Stimulated activated CD4-positive, alpha-beta T cell treated with anti-CD3 and anti-CD28 coated beads, Interleukin-2, amount 100 ng/mL, for 48 hours (primary cell): ENCODE results near the gene RECK.
"Not testable (repeated sequence)": the region's sequence is repeated elsewhere in the genome, so short reads cannot be mapped to it uniquely, and the experiment has no call there.

ENCODE experiments used
- DNase-seq, 2 donors: peaks; one replicate each; pipeline ENCODE4 v3.0.0-alpha.2; 2020

RECK gene

DNA sequence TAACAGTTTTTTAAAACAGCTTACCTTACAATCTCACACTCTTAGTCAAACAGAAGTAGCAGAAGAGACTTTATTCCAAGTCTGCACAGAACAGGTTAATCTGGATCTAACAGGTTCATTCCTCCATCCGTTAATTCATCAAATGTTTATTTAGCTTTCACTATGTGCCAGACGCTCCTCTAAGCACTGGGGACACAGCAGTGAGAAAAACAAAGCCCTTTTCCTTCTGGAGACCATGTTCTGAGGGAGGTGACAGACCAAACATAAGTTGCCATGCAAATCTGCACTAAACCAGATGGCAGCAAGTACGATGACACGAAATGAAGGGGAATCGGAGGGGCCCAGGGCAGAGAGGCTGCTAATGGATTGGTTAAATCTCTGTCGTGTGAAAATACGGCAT is 82.8 kb downstream of the RECK start:
- DNase-seq = no peak

DNA sequence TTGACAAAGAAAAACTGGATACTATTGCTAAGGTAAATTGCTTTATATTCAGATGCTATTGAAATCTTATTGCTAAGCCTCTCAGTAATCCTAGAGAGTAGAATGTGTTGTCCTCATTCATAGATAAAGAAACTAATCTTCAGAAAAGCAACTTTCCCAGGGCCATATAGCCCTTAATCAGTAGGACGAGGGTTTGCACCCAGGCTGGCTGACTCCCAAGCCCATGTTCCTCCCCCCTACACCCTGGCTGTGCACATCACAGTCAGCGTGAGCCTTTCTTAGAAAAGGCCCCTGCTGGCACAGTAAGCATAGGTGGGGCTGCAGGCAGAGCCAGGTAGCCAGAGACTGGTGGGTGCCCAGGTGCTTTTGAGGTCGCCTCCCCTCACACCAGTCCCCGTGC is 84.0 kb downstream of the RECK start:
- no peak for DNase-seq

DNA sequence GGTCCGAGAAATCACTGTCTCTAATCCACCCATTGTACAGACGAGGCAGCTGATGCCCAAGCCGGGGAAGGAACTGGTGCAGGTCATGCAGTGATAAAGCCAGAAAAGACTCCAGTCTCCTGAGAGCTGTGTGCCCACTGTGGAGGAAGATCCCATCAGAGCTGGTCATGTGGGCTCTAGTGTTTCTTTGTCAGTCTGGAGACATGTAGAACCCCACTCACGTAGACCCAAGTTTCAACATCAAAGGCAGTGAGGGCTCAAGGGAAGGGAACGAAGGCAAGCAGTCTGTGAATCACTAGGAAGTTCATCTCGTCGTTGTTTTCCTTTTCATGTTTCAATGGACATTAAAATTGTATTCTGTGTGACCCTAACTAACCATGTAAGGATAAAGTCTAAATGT is 85.3 kb downstream of the RECK start:
- DNase-seq = no peak

DNA sequence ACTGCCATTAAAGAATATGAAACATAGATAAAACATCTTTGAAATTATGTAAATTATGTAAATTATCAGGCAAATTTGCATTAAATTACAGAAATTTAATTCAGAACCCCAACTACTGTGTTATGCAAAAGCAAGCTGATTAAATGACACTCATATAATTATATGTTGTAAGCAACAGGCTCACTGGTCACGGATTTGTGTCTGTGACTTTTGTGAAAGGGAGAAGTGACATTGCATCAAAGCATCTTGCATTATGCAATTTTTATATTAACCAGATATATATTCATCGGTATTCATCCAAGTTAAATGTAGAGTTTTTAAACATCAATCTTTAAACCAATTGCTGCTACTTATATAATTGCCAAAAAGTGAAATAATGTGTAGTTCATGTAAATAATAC is 86.8 kb downstream of the RECK start:
- DNase-seq = no peak

DNA sequence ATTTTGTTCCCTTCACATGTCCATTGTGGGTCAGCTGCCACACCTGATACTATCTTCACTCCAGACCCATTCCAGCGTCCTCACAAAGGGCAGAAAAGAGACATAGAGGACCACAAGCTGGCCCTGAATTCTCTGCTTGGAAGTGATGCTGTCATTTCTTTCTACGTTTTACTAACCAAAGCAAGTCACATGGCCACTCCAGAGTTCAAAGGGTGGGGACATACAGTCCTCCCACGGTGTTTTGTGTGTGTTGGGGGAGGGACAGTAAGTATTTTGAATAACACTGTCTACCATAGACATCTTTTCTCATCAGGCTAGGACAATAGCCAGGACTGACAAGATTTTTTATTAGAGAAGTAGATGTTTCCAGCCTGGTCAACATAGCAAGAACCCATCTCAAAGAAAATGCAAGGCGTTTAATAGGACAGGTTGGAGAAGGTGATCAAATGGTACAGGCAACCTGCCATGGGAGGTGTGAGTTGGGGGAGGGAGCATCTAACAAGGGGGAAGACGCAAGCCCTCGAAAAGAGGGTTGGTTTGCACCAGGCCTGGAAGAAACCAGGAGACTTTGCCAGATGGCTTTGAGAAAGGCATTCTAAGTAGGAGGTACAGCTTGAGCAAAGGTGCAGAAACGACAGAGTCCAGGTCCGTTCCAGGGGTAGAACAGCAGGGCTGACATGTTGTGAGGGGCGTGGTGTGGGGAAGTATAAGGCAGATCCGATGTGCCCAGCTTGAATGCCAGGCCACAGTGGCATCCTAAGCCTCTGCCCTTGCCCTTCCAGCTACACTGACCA is 88.5 kb downstream of the RECK start:
- no peak for DNase-seq

DNA sequence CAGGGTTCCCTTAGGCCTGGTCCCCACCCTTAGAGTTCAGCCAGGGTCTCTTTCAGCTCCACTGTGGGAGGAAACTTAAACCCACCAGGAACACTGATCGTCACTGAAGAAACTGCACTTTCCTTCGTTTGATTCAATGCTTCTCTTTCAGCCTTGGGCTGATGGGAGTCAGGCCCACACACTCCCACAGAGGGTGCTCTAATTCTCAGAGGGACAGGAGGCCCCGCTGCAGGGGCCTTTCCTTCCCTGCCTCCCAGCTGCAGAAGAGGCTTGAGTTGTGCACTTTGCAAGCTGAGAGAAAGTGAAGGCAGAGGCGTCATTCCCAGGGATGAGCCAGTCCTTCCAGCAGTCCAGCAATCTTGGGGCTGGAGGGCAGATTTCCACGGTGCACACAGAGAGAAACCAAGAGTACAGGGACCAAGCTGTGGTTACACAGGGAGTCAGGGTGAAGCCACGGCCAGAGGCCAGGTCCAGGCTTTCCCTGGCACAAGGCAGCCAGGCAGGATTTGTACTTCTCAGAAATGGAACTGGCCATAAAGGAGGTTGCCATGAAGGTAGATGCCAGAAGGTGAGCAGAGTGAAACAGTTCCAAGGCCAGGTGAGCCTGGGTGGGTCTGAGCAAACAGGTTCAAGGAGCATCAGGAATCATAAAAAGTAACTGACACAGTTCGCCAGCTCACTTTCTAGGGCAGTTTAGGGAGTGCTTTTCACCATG is 89.5 kb downstream of the RECK start:
- no peak for DNase-seq

DNA sequence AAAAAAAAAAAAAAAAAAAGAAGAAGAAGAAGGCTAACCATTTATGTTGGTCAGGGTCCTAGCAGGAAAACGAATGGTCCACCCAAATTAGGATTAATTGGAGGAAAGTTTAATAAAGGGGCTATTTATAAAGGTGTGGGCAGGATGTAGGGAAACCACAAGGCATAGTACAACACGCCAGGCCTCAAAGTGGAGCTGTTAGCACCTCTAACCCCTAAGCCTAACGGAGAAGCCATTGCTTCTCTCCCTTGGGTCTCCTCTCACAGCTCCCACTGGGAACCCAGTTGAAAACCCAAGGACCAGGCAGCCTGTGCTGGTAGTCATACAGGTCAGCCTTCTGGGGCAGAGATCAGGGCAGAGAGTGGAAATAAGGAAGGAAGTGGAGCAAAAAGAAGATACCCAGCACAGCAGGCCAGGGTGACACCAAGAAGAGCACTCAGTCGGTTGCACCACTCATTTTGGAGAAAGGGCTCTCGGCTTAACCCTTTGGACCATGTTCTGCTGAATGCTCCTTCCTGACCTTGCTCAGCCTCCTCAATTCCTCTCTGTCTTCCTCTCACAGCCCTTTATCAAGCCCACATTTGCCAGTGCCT is 91.0 kb downstream of the RECK start:
- no peak for DNase-seq

DNA sequence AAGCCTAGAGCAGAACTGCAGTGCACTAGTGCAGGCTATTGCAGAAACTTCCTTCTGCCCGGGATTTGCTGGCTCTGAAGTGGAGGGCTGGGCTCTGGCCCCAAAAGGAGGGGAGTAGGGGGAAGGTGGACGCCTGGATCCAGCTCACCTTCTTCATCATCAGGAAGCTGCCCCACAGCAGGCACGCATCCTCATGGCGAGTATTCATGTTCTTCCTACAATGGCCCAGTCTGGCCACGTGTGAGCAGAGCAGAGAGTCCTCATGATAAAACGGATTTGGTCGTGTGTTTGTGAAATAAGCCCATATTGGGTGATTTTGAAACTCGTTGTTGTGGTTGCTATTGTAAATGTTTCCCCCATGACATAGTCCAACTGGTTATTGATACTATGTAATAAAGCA is 91.6 kb downstream of the RECK start:
- DNase-seq = no peak

DNA sequence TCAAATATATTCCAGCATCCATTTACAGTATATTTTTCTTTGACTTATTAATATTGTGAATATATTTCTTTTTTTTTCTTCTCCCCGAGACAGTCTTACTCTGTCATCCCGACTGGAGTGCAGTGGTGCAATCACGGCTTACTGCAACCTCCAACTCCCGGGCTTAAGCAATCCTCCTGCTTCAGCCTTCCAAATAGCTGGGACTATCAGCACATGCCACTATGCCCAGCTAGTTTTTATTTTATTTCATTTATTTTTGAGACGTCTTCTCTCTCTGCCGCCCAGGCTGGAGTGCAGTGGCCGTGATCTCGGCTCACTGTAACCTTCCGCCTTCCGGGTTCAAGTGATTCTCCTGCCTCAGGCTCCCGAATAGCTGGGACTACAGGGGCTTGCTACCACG is 92.4 kb downstream of the RECK start:
- no peak for DNase-seq

DNA sequence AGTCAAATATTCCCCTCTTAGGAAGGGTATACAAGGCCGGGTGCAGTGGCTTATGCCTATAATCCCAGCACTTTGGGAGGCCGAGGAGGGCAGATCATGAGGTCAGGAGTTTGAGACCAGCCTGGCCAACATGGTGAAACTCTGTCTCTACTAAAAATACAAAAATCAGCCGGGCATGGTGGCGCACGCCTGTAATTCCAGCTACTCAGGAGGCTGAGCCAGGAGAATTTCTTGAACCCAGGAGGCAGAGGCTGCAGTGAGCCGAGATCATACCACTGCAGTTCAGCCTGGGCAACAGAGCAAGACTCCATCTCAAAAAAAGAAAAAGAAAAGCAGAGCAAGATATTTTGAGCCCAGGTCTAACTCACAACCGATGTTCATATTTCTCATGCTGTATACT is 95.0 kb downstream of the RECK start:
- not testable (repeated sequence) for DNase-seq

DNA sequence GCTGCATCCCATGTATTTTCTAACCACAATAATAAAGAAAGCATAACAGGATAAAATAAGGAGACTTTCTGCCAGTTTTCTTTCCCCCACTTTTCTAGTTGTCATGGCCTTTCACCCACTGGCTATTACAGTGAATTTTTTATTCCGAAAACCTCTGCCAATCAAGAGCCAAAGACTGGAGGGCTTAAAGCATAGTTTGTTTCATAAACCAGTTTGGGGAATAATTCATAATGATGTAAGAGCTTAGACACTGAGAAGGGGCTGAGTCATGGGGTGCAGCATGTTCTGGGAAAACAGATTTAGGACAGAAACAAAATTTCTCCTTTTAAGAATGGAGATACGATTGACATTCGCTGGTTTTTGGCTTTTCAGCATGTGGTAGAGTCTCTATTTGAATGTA is 95.4 kb downstream of the RECK start:
- DNase-seq = no peak

DNA sequence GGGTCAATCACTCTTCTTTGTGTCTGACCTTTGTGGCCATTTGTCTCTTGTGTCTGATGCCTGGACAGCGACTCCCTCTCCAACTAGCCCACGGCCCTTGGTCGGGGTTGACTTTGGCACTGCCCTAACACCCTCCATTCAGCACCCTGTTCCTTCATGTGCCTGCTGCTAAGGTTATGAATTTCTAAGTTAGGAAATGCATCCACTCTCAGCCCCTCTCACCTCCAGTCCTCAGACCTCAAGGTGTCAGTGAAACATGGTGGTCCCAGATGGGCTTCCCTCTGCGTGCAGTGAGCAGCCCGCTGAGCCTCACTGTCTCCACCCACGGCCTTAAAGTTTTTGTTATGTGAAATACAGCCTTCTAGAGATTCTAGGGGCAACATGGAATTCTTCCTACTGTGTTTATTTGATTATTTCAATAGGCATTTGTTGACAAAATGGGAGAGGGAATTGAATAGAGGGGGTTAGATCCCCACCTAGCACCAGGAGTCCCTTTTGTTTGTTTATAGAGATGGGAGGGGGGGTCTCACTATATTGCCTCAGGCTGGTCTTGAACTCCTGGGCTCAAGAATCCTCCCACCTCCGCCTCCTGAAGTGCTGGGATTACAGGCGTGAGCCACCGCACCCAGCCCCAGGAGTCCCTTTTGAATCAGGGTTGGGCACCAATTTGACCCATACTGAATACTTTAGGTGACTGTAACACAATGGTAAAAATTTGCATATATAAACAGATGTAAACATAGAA is 98.2 kb downstream of the RECK start:
- no peak for DNase-seq

DNA sequence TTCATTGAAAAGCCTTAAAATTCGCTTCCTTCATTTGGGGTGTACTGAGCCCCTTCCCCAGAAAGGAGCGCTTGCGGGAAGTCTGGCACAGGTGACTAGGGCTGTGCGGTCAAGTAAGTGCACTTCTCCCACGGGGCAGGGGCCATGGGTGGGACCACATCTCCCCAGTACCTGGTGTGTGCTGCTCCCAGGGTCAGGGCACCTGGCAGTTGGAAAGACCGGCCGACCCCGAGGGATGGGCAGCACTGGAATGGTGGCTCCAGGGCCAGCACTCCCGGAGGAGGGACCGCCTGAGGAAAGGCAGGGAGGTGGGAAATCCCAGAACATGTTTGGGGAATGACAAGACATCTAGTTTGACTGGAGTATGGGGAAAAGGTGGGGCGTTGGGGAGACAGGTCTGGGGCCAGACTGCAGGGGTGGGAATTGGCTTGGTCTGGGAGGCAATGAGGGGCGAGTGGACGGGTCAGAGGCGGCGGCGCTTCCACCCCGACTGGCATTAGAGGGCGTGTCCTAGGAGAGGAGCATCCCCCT is 99.1 kb downstream of the RECK start:
- DNase-seq = no peak

DNA sequence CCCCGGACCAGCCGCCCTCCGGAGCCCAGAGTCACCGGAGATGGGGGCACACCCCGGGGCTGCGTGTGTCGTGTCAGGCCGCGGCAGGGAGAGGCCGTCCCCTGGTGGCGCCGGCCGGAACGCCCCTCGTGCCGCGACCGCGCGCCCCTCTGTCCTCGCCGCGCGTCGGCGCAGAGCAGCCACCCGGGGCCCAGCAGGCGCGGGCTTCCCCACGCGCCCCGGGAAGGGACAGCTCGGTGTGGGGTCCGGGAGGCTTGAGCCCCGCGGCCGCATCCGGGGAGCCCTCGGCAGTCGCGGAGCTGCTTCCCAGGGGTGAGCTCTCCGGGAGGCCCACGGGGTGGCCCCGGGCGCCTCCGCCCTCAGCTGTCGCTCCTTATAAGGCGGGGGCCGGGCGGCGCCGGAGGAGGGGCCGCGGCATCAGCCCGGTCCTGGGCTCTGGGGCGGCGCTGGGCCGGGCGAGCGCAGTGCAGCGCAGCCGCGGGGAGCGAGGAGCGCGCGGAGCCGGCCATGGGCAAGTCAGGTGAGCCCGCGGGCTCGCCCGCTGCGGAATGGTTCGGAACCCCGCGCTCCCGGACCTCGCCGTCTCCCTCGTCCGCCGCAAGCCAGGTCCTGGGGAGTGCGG is 99.7 kb downstream of the RECK start, which contains the start of gene GLIPR2:
TSS of gene GLIPR2 (plus strand) at position 462 of the 622 bp plus-strand sequence. CDS start at position 508, 46 bp downstream.
- peak; percentile 72 to 74 for DNase-seq

DNA sequence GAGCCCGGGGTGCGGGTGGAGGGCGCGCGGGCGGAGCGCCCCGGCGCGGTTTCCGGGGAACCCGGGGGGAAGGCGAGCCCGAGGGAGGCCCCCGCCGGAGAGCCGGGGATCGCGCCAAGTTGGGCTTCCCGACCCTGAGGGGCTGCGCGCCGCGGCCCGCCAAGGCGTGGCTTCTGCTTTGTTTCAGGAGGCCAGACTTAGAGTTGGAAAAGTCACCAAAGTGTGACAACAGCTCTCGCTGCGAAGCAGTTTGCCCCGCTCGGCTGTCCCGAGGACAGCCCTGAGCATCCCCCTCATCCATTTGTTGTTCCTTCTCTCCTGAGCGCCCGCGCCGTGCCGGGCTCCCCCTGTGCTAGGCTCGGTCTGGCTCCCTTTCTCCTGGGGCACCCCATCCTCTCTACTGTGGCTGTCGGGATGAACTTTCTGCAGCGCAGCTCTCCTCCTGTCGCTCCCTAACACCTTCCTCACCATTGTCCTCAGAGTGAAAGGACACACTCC is 100.2 kb downstream of the RECK start:
- DNase-seq = no peak

DNA sequence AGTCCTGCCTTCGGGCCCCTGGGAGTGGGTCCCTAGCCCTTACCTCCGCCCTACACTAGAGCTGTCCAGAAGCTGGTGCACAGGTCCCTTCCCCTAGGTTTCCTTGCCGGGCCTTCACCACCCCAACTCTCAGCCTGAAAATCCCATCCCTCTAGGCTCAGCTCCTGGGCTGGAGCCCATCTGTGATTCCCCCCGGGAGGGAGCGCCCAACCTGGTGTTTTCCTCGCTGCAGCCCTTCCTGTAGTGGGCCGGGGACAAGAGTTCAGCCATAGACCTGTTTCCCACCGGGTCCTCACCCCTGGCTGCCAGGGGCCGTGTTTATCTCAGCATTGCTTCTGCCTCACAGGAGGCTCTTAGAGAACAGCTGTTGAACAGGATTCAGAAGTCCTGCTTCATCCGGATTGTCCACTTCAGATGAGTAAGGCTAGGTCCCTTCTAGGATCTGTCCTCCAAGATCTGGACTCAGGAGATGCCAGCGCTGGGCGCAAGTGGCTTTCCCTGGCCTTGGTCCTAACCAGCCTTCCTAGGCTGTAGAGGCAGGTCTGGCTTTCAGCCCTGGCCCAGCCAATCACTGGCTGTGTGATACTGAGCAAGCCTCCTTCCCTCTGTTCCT is 100.8 kb downstream of the RECK start:
- DNase-seq = no peak

DNA sequence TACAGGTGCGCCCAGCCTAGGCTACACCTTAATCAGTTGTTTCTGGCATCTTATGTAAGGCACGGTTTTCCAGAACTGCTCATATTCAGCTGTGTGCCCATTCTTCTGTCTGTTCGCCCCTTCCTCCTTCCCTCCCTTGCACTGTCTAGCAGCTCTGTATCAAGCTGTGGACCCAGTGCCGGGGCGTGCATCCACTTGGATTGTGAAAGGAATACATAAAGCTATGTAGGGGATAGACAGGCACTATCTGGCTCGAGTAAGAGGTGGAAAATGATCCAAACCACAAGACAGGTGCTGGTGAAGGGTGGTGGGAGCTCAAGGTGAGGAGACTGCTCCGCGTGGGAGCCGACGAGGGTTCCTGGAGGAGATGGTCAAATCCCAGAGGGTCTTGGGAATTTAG is 101.8 kb downstream of the RECK start:
- DNase-seq = no peak

DNA sequence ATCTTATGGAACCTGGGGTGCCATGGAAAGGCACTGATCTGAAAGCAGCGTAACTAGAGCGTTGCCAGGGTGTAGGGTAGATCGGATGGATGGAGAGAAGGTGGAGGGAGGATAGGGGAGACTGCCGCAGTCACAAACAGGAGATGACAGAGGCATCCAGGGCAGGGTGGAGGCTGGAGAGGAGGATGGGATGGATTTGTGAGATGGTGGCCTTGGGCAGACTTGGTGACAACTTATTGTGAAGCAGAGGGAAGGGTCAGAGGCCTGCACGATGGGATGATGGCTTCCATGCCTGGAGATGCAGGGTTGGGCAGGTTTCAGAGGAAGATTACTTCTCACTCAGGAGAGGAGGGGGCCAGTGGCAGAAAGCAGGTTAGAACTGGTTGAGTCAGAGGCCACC is 102.2 kb downstream of the RECK start:
- DNase-seq = no peak

DNA sequence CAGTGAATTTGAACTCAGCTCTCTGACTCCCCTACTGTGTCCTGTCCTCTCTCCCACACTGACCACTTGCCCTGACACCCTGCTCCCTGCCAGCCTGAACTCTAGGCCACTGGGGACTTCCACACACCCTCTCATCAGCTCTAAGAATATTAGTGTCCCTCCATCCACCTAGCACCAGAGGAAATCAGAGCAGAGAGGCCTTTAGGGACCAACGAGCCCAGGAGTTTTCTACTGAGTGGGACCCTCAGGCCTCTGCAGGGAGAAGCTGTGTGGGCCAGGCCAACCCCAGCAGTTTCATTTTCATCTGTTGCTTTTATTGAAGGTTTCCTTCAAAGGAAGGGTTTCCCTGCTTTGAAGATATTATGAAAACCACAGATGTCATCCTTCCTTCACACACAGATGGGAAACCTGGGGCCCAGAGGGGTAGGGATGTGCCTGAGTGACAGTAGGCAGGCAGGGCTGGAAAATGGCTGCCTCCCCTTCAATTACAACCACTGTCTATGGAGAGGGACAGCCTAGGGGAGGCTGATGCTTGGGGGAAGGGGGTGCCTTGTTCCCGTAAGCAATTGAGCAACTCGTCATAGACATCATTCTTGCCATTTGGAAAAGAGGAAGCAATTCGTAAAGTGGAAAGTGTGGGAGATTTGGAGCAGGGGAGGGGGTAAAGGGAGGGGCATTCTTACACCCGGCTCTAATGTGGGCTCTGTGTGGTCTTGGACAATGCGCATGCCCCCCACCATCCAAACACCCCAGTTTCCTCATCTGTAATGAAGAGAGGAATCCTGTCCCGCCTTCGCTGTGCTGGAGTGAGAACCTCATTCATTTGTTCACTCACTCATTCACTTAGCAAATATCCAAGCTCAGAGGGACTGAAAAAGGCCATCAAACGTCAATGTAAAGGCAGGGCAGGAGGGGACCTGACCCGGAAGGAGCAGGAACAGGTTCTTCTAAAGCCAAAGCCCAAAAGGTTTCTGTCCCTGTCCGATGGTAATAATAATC is 103.7 kb downstream of the RECK start:
- no peak for DNase-seq

DNA sequence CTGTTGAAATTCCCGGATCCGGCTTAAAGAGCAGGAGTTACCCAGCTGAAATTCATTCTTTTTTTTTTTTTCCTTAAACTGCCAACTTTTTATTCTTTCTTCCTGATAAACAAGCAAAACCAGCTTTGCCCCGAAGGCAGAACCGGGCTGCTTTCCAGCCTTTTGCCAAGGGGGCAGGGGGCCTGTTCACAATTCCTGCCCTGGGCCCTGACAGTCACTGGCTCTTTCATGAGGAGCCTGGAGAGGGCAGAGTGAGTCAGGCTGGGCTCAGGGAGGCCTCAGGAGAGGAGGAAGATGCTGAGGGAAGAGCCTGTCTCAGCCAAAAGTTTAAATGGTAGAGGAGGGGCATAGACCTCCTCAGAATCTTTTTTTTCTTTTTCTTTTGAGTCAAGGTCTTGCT is 104.6 kb downstream of the RECK start:
- DNase-seq = no peak

DNA sequence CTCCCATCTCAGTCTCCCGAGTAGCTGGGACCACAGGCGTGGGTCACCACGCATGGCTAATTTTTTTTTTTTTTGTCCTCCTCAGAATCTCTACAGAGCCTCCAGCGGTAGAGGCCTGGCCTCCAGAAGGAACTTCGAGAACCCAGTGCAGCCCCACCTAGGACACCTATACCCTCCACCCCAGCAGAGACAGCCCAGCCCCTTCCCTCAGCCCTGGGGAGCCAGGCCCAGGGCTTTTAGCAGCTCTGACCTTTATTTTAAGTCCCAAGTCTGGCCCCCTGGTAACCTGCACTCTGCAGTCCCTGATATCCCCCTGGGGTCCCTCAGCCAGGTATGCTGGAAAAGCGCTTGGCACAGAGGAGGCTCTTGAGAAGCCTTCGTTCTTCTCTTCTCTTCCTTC is 105.0 kb downstream of the RECK start:
- DNase-seq = no peak
